ENCODE measurements around the gene BSG. TPM values are rescaled to one million over a fixed set of nuclear protein-coding genes. Genes with fewer than 3 reads are reported as not detected.

Gene BSG
- total and polyA plus RNA-seq, 8 donors: 259 to 457 (median 328) TPM

GRCh38 chr19:617551-618246 is 45.3 kb downstream of the BSG start:
- Histone ChIP-seq H3K4me1 (peaks cover 0 to 4% of the 10 kb centered on the region in 2 donors), H3K27me3 (peaks cover 0 to 31% of the 10 kb centered on the region in 2 donors), H3K9me3 (no peaks in the 10 kb centered on the region), H3K27ac (no peak overlapping the region), H3K36me3 (peaks cover 0 to 61% of the 10 kb centered on the region in 2 donors), H3K4me3 (no peak overlapping the region)
- no peak for TF ChIP-seq CTCF (IDR thresholded peaks at IDR 0.05)
- ATAC-seq (no peak), DNase-seq (no peak)
- intact Hi-C loops (cut with DNase I): no loop called here

GRCh38 chr19:618247-618619 is 45.8 kb downstream of the BSG start:
- intact Hi-C loops (cut with DNase I): no loop called here
- TF ChIP-seq CTCF (IDR thresholded peaks at IDR 0.05): no peak
- DNase-seq: no peak
- peaks cover 0 to 26% of the 10 kb centered on the region in 2 donors for H3K27me3 ChIP-seq
- H3K9me3 ChIP-seq: no peaks in the 10 kb centered on the region
- no peak for ATAC-seq
- no peak overlapping the region for H3K4me3 ChIP-seq
- H3K27ac ChIP-seq: no peak overlapping the region
- H3K4me1 ChIP-seq: peaks cover 0 to 4% of the 10 kb centered on the region in 2 donors
- peaks cover 0 to 66% of the 10 kb centered on the region in 2 donors for H3K36me3 ChIP-seq

- Histone ChIP-seq H3K27ac (no peak overlapping the region), H3K36me3 (peaks cover 0 to 71% of the 10 kb centered on the region in 2 donors), H3K4me1 (peaks cover 0 to 4% of the 10 kb centered on the region in 2 donors), H3K4me3 (no peak overlapping the region), H3K9me3 (no peaks in the 10 kb centered on the region), H3K27me3 (peaks cover 0 to 23% of the 10 kb centered on the region in 2 donors)
- intact Hi-C loops (cut with DNase I): no loop called here
- TF ChIP-seq CTCF (IDR thresholded peaks at IDR 0.05): no peak
- DNase-seq (no peak), ATAC-seq (no peak)
These were observed 46.4 kb downstream of the BSG start for GRCh38 chr19:618674-619285.

GRCh38 chr19:619286-620002 is 47.0 kb downstream of the BSG start:
- Histone ChIP-seq H3K27me3 (peaks cover 0 to 20% of the 10 kb centered on the region in 2 donors), H3K9me3 (no peaks in the 10 kb centered on the region), H3K4me3 (no peak overlapping the region), H3K27ac (no peak overlapping the region), H3K36me3 (peaks cover 0 to 78% of the 10 kb centered on the region in 2 donors), H3K4me1 (peaks cover 0 to 4% of the 10 kb centered on the region in 2 donors)
- no peak for TF ChIP-seq CTCF (IDR thresholded peaks at IDR 0.05)
- ATAC-seq (no peak), DNase-seq (no peak)
- intact Hi-C loops (cut with DNase I): no loop called here
